Heart left ventricle (tissue), 13 donors: ENCODE data around the gene NPFFR1.

Source experiments
- POLR2A ChIP-seq, 2 donors: fragments of 450-650 bp; IDR thresholded peaks; one replicate each; pipeline ENCODE4 v1.6.1; 2017; ENCODE audit warnings: antibody characterized with exemption in 2 of 2, mild to moderate bottlenecking in 2 of 2, moderate library complexity in 2 of 2
- TF ChIP-seq, protein P1 (sequence below), 12 donors: fragments of 200-600 bp; sonication (generic) in 4 of 12; IDR thresholded peaks; one replicate each; pipeline versions ENCODE4 v1.5.0 to v1.8.0; 2018 to 2022; ENCODE audit warnings: antibody characterized with exemption in 12 of 12, mild to moderate bottlenecking in 5 of 12
- donor health status: ischemic (EF 13 %, LVEDD 7.1; RV severe dilation, severe dysfunction).
- donor health status: DM: no; HTN: yes; CAD: no.
- donor health status: DM: no; HTN: no; CAD: no.
- donor health status: ischemic (EF 25% LVEDD 6.9; RV normal size, moderate dysfunction).
- donor health status: ischemic (EF 25% LVEDD 5.7; RV mildly dilated, moderate dysfunction).
- donor health status: ischemic (EF 35%, LVEDD 5.7; RV mildly dilated, moderate dysfunction).
- donor health status: nonischemic (EF 11% LVEDD 7.7; RV severe dilation, severe dysfunction).
- donor health status: DM: yes; HTN: yes; CAD: no.
- donor health status: PGD.
- donor health status: ischemic (EF 29% LVEDD 5.4; RV normal size, mild dysfunction).
- donor health status: nonischemic (EF 23%, LVEDD 6.1; RV moderate dilation, normal function).

DNA sequence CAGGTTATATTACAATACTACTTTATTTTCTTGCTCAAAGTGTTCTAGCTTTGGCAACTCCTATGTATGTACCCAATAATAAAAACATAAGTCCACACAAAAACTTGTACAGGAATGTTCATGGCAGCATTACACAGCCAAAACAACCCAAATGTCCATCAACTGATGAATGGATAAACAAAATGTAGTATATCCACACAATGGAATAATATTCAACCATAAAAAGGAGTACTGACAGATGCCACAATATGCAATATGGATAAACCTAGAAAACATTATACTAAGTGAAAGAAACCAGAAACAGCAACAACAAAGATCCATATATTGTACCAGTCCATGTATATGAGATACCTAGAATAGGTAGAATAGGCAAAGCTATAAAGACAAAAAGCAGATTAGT is 71.5 kb downstream of the NPFFR1 start:
- TF ChIP-seq, protein P1, sequence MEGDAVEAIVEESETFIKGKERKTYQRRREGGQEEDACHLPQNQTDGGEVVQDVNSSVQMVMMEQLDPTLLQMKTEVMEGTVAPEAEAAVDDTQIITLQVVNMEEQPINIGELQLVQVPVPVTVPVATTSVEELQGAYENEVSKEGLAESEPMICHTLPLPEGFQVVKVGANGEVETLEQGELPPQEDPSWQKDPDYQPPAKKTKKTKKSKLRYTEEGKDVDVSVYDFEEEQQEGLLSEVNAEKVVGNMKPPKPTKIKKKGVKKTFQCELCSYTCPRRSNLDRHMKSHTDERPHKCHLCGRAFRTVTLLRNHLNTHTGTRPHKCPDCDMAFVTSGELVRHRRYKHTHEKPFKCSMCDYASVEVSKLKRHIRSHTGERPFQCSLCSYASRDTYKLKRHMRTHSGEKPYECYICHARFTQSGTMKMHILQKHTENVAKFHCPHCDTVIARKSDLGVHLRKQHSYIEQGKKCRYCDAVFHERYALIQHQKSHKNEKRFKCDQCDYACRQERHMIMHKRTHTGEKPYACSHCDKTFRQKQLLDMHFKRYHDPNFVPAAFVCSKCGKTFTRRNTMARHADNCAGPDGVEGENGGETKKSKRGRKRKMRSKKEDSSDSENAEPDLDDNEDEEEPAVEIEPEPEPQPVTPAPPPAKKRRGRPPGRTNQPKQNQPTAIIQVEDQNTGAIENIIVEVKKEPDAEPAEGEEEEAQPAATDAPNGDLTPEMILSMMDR (IDR thresholded peaks at IDR 0.05), result no peak
- TF ChIP-seq POLR2A (IDR thresholded peaks at IDR 0.05), result no peak
